Measurements from ENCODE around the gene PRUNE2. TPM values are rescaled to one million over a fixed set of nuclear protein-coding genes. Genes with fewer than 3 reads are reported as not detected.

Gene PRUNE2
- total and polyA plus RNA-seq, 2 of the 8 experiments (the other 6 are each of a cell fraction or from before 2014, with no cell fraction given) = 5.5 to 13.3 TPM

- TF ChIP-seq POLR2AphosphoS5 (IDR thresholded peaks at IDR 0.05; ENCODE audit: low read depth, low read length) (no peak), EZH2 (IDR thresholded peaks at IDR 0.05; ENCODE audit: low read depth, low read length, severe bottlenecking) (no peak)
These were observed 38.1 kb upstream of the PRUNE2 start (continued) for GRCh38 chr9:76944011-76944410.

All from H1 (cell line).